Liver (tissue), 9 donors: Measurements from ENCODE around the gene NLRP6. TPM values are rescaled to one million over a fixed set of nuclear protein-coding genes. Genes with fewer than 3 reads are reported as not detected.

Experiments used
- DNase-seq: peaks from one replicate; pipeline ENCODE4 v3.0.0-alpha.2; 2017; ENCODE audit warnings: low spot score
- H3K27ac ChIP-seq, 2 donors: one replicate each; pipeline ENCODE4 v1.7.0; 2013; ENCODE audit warnings: inconsistent platforms in 2 of 2, low read length in 2 of 2, control low read depth in 1 of 2, low read depth in 1 of 2, mild to moderate bottlenecking in 1 of 2
- H3K27me3 ChIP-seq, 4 donors: one replicate each; pipeline versions ENCODE4 v1.6.1 to v1.7.0; 2013; ENCODE audit warnings: low read length in 3 of 4, inconsistent platforms in 1 of 4, mild to moderate bottlenecking in 1 of 4, moderate library complexity in 1 of 4; ENCODE audit not compliant: control insufficient read depth in 4 of 4, insufficient read depth in 4 of 4
- H3K36me3 ChIP-seq, 4 donors: one replicate each; pipeline versions ENCODE4 v1.6.1 to v1.7.0; 2013; ENCODE audit warnings: low read length in 3 of 4, mild to moderate bottlenecking in 3 of 4, low read depth in 1 of 4, moderate library complexity in 1 of 4; ENCODE audit not compliant: control insufficient read depth in 4 of 4, insufficient read depth in 3 of 4
- H3K4me1 ChIP-seq, 4 donors: one replicate each; pipeline versions ENCODE4 v1.6.1 to v1.7.0; 2013; ENCODE audit warnings: low read length in 3 of 4, mild to moderate bottlenecking in 3 of 4, moderate library complexity in 1 of 4; ENCODE audit not compliant: control insufficient read depth in 4 of 4, insufficient read depth in 4 of 4
- H3K4me3 ChIP-seq, 3 donors: one replicate each; pipeline versions ENCODE4 v1.6.1 to v1.7.0; 2013; ENCODE audit warnings: low read length in 3 of 3, control low read depth in 1 of 3, low read depth in 1 of 3, mild to moderate bottlenecking in 1 of 3
- H3K9ac ChIP-seq, 2 donors: one replicate each; pipeline ENCODE4 v1.7.0; 2013; ENCODE audit warnings: low read length in 2 of 2, mild to moderate bottlenecking in 2 of 2, moderate library complexity in 2 of 2, control low read depth in 1 of 2, low read depth in 1 of 2
- H3K9me3 ChIP-seq, 4 donors: one replicate each; pipeline versions ENCODE4 v1.6.1 to v1.7.0; 2013; ENCODE audit warnings: low read length in 3 of 4; ENCODE audit not compliant: control insufficient read depth in 4 of 4
- EGR1 ChIP-seq, 2 donors: IDR thresholded peaks; 2 replicates each; pipeline ENCODE4 v1.6.1; 2016 to 2018; ENCODE audit warnings: antibody characterized with exemption in 2 of 2, low read depth in 2 of 2
- FOXA1 ChIP-seq: IDR thresholded peaks from 2 replicates; pipeline ENCODE4 v1.6.1; 2016; ENCODE audit warnings: antibody characterized with exemption
- FOXA2 ChIP-seq: IDR thresholded peaks from 2 replicates; pipeline ENCODE4 v1.6.1; 2016; ENCODE audit warnings: antibody characterized with exemption
- GABPA ChIP-seq, 2 donors: IDR thresholded peaks in 1 of 2; conservative IDR thresholded peaks in 1 of 2; 2 replicates each; pipeline ENCODE4 v1.6.1; 2016; ENCODE audit warnings: antibody characterized with exemption in 2 of 2, mild to moderate bottlenecking in 1 of 2, moderate library complexity in 1 of 2
- HNF4A ChIP-seq, 2 donors: conservative IDR thresholded peaks; 2 replicates each; pipeline ENCODE4 v1.6.1; 2016; ENCODE audit warnings: antibody characterized with exemption in 2 of 2, mild to moderate bottlenecking in 2 of 2
- HNF4G ChIP-seq: IDR thresholded peaks from 2 replicates; pipeline ENCODE4 v1.6.1; 2016; ENCODE audit warnings: antibody characterized with exemption
- JUND ChIP-seq, 2 donors: IDR thresholded peaks; 2 replicates each; pipeline ENCODE4 v1.6.1; 2016; ENCODE audit warnings: antibody characterized with exemption in 2 of 2
- NR2F2 ChIP-seq: IDR thresholded peaks from 2 replicates; pipeline ENCODE4 v1.6.1; 2016; ENCODE audit warnings: antibody characterized with exemption
- RAD21 ChIP-seq, 2 donors: IDR thresholded peaks; 2 replicates each; pipeline ENCODE4 v1.6.1; 2016; ENCODE audit warnings: antibody characterized with exemption in 2 of 2, mild to moderate bottlenecking in 2 of 2
- REST ChIP-seq: IDR thresholded peaks from 2 replicates; pipeline ENCODE4 v1.6.1; 2016; ENCODE audit warnings: antibody characterized with exemption, mild to moderate bottlenecking
- RXRA ChIP-seq, 2 donors: IDR thresholded peaks; 2 replicates each; pipeline ENCODE4 v1.6.1; 2017 to 2018; ENCODE audit warnings: antibody characterized with exemption in 2 of 2, mild to moderate bottlenecking in 1 of 2
- SP1 ChIP-seq: IDR thresholded peaks from 2 replicates; pipeline ENCODE4 v1.6.1; 2018; ENCODE audit warnings: antibody characterized with exemption, mild to moderate bottlenecking
- TAF1 ChIP-seq: conservative IDR thresholded peaks from 2 replicates; pipeline ENCODE4 v1.6.1; 2016; ENCODE audit warnings: antibody characterized with exemption, mild to moderate bottlenecking
- YY1 ChIP-seq: IDR thresholded peaks from 2 replicates; pipeline ENCODE4 v1.6.1; 2016; ENCODE audit warnings: antibody characterized with exemption, mild to moderate bottlenecking
- WGBS: extraction: QIAGEN DNeasy Blood & Tissue Kit; methylation state at CpG from one replicate; pipeline ENCODE4 v1.1.7; 2013; 5-methylcytosine and 5-hydroxymethylcytosine counted together
- polyA plus RNA-seq, 2 donors: library from polyadenylated mRNA; stranded (reverse) in 1 of 2; unstranded in 1 of 2; fragments of 200-250 nt in 1 of 2; fragments of >200 nt in 1 of 2; fragmentation: Nextera tagmentation in 1 of 2; extraction: Ambion mirVana in 1 of 2; gene quantifications; one replicate each; pipeline versions ENCODE4 v1.2.1 to v1.2.3, GENCODE V29; 2013 to 2015
- total RNA-seq, 2 donors: library from RNA; depleted of rRNA; stranded (reverse); fragments of >200 nt; gene quantifications; one replicate each; pipeline ENCODE4 v1.2.3, GENCODE V29; 2014
- TF ChIP-seq, protein P1 (sequence below): IDR thresholded peaks from 2 replicates; pipeline ENCODE4 v1.6.1; 2016; ENCODE audit warnings: antibody characterized with exemption
- TF ChIP-seq, protein P2 (sequence below): IDR thresholded peaks from 2 replicates; pipeline ENCODE4 v1.6.1; 2016; ENCODE audit warnings: antibody characterized with exemption
- TF ChIP-seq, protein P3 (sequence below): IDR thresholded peaks from 2 replicates; pipeline ENCODE4 v1.6.1; 2016; ENCODE audit warnings: antibody characterized with exemption
- TF ChIP-seq, protein P4 (sequence below): fragments of 150-350 bp; IDR thresholded peaks from 2 replicates; pipeline ENCODE4 v1.5.1; 2017; ENCODE audit warnings: improper control_type of control experiment, low read depth, low read length; ENCODE audit not compliant: missing input control
- donor health status: healthy.
- donor health status: healthy.
- donor health status: healthy.
- donor health status: healthy.
- donor health status: healthy.

Gene NLRP6
- total and polyA plus RNA-seq, 4 donors: 0.05 to 5.7 (median 0.97) TPM

DNA sequence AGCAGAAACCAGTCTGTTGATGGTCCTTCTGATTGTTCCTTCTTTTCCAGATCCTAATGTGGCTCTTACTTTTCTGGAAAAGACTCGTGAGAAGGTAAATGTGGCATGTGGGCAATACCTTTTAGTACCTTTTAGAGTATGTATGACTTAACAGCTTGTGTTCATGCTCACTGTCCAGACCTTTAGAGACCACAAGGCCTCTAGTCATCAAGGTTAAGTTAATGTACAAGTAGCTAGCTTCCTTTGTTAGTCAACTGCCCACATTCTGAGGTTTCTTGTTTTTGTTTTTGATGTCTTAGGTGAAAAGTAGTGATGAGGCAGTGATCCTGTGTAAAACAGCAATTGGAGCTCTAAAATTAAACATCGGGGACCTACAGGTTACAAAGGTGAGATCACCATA lies 33.8 kb upstream of the NLRP6 start:
- no peak overlapping the region for H3K4me3 ChIP-seq
- WGBS: 93% methylated on average over 2 of the region's 2 CpGs
- no peak overlapping the region for H3K9ac ChIP-seq
- H3K4me1 ChIP-seq: no peaks in the 10 kb centered on the region
- no peaks in the 10 kb centered on the region for H3K9me3 ChIP-seq
- no peak overlapping the region for H3K27ac ChIP-seq
- TF ChIP-seq HNF4A (conservative IDR thresholded peaks at IDR 0.05): no peak
- TF ChIP-seq EGR1 (IDR thresholded peaks at IDR 0.05; ENCODE audit: low read depth in 2 of 2): no peak
- TF ChIP-seq NR2F2: no peak
- TF ChIP-seq, protein P1, sequence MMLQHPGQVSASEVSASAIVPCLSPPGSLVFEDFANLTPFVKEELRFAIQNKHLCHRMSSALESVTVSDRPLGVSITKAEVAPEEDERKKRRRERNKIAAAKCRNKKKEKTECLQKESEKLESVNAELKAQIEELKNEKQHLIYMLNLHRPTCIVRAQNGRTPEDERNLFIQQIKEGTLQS: no peak
- no peak for TF ChIP-seq FOXA2
- TF ChIP-seq RAD21 (IDR thresholded peaks at IDR 0.05): no peak
- no peak for TF ChIP-seq RXRA (IDR thresholded peaks at IDR 0.05)
- TF ChIP-seq SP1: no peak
- TF ChIP-seq JUND (IDR thresholded peaks at IDR 0.05): no peak
- TF ChIP-seq FOXA1: no peak
- no peak for TF ChIP-seq YY1
- TF ChIP-seq, protein P2, sequence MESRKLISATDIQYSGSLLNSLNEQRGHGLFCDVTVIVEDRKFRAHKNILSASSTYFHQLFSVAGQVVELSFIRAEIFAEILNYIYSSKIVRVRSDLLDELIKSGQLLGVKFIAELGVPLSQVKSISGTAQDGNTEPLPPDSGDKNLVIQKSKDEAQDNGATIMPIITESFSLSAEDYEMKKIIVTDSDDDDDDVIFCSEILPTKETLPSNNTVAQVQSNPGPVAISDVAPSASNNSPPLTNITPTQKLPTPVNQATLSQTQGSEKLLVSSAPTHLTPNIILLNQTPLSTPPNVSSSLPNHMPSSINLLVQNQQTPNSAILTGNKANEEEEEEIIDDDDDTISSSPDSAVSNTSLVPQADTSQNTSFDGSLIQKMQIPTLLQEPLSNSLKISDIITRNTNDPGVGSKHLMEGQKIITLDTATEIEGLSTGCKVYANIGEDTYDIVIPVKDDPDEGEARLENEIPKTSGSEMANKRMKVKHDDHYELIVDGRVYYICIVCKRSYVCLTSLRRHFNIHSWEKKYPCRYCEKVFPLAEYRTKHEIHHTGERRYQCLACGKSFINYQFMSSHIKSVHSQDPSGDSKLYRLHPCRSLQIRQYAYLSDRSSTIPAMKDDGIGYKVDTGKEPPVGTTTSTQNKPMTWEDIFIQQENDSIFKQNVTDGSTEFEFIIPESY: no peak
- no peak for TF ChIP-seq REST
- no peak for DNase-seq
- H3K36me3 ChIP-seq: peaks cover 11 to 65% (median 36%) of the 10 kb centered on the region in 4 donors
- no peaks in the 10 kb centered on the region for H3K27me3 ChIP-seq

GRCh38 chr11:249062-249461 lies 29.1 kb upstream of the NLRP6 start:
- no peaks in the 10 kb centered on the region for H3K4me1 ChIP-seq
- H3K4me3 ChIP-seq: no peak overlapping the region
- H3K36me3 ChIP-seq: peaks cover 18 to 81% (median 42%) of the 10 kb centered on the region in 4 donors
- H3K9me3 ChIP-seq: no peaks in the 10 kb centered on the region
- no peak overlapping the region for H3K27ac ChIP-seq
- WGBS: 95% methylated on average over 8 of the region's 8 CpGs
- H3K27me3 ChIP-seq: no peaks in the 10 kb centered on the region
- H3K9ac ChIP-seq: no peak overlapping the region
- DNase-seq: no peak
- TF ChIP-seq YY1 (no peak), FOXA2 (no peak), REST (no peak), RAD21 (IDR thresholded peaks at IDR 0.05) (no peak), HNF4G (no peak), TAF1 (no peak), SP1 (no peak), RXRA (IDR thresholded peaks at IDR 0.05) (no peak), EGR1 (IDR thresholded peaks at IDR 0.05; ENCODE audit: low read depth in 2 of 2) (no peak), FOXA1 (no peak), HNF4A (conservative IDR thresholded peaks at IDR 0.05) (no peak), GABPA (IDR thresholded peaks at IDR 0.05 in 1 of 2, conservative IDR thresholded peaks at IDR 0.05 in 1 of 2) (no peak)
- TF ChIP-seq, protein P3, sequence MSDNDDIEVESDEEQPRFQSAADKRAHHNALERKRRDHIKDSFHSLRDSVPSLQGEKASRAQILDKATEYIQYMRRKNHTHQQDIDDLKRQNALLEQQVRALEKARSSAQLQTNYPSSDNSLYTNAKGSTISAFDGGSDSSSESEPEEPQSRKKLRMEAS: no peak
- TF ChIP-seq, protein P2: no peak
- TF ChIP-seq, protein P1: no peak
- TF ChIP-seq, protein P4, sequence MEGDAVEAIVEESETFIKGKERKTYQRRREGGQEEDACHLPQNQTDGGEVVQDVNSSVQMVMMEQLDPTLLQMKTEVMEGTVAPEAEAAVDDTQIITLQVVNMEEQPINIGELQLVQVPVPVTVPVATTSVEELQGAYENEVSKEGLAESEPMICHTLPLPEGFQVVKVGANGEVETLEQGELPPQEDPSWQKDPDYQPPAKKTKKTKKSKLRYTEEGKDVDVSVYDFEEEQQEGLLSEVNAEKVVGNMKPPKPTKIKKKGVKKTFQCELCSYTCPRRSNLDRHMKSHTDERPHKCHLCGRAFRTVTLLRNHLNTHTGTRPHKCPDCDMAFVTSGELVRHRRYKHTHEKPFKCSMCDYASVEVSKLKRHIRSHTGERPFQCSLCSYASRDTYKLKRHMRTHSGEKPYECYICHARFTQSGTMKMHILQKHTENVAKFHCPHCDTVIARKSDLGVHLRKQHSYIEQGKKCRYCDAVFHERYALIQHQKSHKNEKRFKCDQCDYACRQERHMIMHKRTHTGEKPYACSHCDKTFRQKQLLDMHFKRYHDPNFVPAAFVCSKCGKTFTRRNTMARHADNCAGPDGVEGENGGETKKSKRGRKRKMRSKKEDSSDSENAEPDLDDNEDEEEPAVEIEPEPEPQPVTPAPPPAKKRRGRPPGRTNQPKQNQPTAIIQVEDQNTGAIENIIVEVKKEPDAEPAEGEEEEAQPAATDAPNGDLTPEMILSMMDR: no peak
